Measurements from ENCODE around the gene WSB1. TPM values are rescaled to one million over a fixed set of nuclear protein-coding genes. Genes with fewer than 3 reads are reported as not detected.

The WSB1 gene
- total RNA-seq, 1 donor from 2014 or later: 160 TPM

GRCh38 chr17:27356091-27356705, 62.3 kb downstream of the WSB1 start:
- peak; percentile 77 for DNase-seq (ENCODE audit: low spot score)

- DNase-seq (ENCODE audit: low spot score): peak; percentile 57
Measured at GRCh38 chr17:27357236-27357635, 63.3 kb downstream of the WSB1 start.

DNA sequence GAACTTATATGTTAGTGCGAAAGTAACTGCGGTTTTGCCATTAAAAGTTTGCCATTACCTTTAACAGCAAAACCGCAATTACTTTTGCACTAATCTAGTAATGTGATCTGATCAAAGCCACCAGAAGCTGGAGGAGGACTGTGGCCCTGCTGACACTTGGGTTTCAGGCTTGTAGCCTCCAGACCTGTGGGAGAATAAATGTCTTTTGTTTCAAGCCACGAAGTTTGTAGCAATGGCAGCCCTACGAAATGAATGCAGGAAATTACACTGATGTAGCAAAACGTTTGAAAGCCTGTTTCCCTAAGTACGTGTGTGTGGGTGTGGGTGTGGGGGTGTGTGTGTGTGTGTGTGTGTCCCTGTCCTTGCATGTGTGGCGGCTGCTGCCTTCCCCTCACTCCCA, 66.6 kb downstream of the WSB1 start:
- DNase-seq (ENCODE audit: low spot score): no peak

DNA sequence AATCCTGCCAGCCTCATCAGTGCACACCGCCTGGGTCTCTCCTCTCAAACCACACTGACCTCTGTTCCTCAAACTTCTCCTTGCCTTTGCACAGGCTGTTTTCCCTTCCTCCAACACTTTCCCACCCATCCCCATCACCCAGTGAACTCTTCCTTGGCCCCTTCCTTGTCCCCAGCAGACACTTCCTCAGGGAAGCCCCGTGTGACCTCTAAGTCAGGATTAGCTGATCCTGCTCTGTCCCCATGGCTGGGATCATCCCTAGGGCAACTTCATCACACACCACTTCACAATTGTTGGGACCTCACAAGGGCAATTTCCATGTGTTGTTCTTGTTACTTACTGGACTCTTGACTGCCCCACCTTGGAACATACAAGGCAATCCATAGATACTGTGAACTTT, 67.8 kb downstream of the WSB1 start:
- no peak for DNase-seq (ENCODE audit: low spot score)

- no peak for DNase-seq (ENCODE audit: low spot score)
Measured at GRCh38 chr17:27362503-27362902, 68.6 kb downstream of the WSB1 start.

DNA sequence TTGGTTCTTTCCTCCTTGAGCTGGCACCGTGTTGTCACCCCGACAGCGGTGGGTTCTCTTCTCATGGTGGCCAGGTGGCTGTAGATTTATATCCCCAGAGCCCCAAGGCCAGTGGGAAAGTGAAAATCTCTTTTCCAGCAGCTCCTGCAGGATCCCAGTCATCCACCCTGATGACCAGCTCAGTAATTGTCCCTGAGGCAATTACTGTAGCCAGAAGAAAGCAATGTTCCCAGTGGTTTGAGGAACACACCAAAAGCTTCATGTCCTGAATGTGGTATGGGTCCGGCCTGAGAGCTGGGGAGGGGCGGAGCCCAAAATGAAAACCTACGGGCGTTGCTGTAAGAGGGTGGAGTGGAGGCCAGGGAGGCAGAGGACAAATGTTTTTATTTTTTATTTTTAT, 69.0 kb downstream of the WSB1 start:
- DNase-seq (ENCODE audit: low spot score): no peak

DNA sequence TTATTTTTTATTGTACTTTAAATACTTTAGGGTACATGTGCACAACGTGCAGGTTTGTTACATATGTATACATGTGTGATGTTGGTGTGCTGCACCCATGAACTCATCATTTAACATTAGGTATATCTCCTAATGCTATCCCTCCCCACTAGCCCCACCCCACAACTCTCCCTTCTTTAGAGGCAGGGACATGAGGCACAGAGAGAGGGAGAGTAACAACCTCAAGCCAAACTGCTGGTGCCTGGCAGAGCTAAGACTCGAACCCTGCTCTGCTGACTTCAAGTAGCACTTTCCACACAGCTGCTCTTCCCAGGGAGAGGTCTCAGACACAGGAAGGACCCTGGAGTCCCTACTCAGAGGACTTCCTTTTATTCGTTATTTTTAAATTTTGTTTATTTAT, 69.4 kb downstream of the WSB1 start:
- DNase-seq (ENCODE audit: low spot score): peak; percentile 20

Small RNA genes lying within 50 kb of the gene (microRNA-seq; reads per million reads assigned to microRNA genes)
- not detected for gene MIR4522 (ENCODE audit: borderline number of aligned reads)

Other genes with a start within 250 kb of the WSB1 start
- 38.9 TPM for gene KSR1, start 162.3 kb downstream of the WSB1 start, total RNA-seq